GM21737 (cell line): Measurements from ENCODE around the gene ACTRT2.

Source experiments
- ATAC-seq: cut with Tn5 transposase; IDR thresholded peaks from one replicate; pipeline ENCODE4 v1.9.1; 2021; ENCODE audit warnings: mild to moderate bottlenecking, moderate library complexity; ENCODE audit not compliant: unreplicated experiment

ACTRT2 gene

GRCh38 chr1:3016641-3017439 is 4.4 kb upstream of the ACTRT2 start:
- no peak for ATAC-seq

DNA sequence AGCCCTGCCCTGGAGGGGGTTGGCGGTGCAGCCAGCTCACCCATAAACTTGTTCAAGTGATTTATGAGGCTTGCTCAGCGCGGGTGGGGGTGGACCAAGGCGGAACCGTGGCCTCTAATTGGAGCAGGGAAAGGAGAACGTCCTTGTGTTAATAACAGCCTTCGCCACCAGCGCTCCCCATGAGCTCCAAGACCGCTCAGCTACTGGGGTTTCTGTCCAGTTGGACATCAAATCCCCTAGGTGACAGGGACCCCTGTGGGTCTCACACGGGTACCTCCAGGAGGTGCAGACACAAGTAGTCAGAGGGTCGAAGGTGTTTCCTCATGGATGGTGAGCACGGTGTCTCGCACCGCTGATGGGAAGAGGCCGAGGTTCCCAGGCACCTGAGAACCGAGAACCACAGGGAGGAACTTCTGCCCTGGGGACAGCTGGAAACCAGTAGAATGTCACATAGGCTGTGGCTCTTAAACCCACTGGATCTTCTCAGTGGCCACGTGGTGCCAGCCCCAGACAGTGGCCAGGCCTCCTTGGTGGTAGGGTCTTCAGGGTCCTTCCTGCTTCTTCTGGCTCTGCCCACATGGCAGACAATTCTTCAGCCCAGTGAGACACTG is 3.7 kb upstream of the ACTRT2 start:
- ATAC-seq: no peak

DNA sequence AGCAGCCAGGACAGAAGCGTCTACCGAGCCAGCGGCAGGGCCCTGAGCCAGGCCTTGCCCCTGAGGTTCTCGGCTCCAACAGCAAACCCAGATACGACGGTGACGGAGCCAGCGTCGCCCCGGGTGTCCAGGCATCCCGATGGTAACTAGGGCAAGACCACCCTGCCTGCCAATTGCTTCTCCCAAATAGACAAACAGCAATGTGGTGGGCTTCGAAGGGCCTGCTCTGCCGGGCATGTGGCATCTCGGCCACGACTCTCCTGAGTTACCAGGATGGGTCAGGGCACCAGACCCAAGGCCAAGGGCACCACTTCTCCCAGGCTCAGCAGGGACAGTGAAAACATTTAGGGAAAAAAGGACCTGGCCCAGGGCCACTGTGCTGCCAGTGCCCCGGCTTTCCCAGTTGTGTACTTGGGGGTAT is 3.2 kb upstream of the ACTRT2 start:
- no peak for ATAC-seq

- ATAC-seq: no peak
These were observed 2.7 kb upstream of the ACTRT2 start for GRCh38 chr1:3018576-3018975.

- no peak for ATAC-seq
These were observed 2.2 kb upstream of the ACTRT2 start for GRCh38 chr1:3019007-3019515.

DNA sequence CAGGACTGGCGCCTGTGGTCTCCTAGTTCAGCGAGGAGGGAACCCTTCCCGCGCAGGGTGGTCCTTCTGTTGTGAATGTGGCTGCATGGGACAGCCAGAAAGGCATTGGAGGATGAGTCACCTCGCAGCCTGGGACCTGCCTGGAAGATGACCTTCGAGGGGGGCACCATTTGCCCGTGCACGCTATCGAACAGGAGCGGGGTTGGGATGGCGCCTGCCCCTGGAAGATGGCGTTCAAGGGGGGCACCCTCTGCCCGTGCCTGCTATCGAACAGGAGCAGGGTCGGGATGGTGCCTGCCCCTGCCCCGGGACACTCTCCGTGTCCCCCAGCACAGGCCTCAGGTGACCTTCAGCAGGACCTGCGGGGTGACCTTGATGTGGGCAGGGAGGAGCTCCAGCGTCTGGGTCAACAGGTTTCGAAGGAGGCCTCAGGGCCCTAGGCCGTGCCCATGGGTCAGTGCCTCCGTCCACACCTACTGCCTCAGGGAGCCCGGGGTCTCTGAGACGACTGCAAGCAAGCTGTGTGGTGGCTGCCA is 1.7 kb upstream of the ACTRT2 start:
- ATAC-seq: no peak

GRCh38 chr1:3020263-3020909 is 881 bp upstream of the ACTRT2 start:
- ATAC-seq: no peak

DNA sequence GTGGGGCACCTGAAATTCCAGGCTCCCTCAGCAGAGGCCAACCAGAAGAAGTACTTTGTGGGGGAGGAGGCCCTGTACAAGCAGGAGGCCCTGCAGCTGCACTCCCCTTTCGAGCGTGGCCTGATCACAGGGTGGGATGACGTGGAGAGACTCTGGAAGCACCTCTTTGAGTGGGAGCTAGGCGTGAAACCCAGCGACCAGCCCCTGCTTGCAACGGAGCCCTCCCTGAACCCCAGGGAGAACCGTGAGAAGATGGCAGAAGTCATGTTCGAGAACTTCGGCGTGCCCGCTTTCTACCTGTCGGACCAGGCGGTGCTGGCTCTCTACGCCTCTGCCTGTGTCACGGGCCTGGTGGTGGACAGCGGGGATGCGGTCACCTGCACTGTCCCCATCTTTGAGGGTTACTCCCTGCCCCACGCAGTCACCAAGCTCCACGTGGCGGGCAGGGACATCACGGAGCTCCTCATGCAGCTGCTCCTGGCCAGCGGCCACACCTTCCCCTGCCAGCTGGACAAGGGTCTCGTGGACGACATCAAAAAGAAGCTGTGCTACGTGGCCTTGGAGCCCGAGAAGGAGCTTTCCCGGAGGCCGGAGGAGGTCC is 634 bp downstream of the ACTRT2 start:
- ATAC-seq: no peak

DNA sequence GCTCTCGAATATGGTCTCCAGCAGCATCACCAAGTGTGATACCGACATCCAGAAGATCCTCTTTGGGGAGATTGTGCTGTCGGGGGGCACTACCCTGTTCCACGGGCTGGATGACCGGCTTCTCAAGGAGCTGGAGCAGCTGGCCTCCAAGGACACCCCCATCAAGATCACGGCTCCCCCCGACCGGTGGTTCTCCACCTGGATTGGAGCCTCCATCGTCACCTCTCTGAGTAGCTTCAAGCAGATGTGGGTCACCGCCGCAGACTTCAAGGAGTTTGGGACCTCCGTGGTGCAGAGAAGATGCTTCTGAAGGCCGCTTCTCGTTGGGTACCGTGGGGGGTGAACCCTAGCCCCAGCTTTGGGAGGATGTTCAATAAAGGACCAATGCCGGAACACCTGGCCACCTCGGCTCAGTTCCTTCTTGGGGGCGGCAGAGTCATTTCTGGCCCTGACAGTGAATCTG is 1.3 kb downstream of the ACTRT2 start:
- ATAC-seq: no peak

DNA sequence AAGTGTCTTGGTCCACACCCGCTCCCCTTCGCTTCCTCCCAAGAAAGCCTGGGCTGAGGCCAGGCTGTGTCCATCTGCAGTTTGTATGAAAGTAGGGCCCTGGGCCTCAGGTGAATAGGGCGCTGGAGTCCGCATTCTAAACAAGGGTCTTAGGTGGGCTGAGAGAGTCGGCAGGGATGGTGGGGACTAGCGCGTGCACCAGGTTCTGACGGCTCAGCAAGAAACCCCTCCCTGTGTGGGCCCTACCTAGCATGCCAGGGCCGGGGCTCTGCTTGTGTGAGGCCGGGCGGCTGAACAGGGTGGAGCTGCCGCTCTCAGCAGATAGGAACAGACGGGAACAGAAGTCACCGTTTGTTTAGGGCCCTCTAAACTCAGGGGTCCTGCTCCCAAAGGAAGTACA is 1.7 kb downstream of the ACTRT2 start:
- ATAC-seq: no peak

DNA sequence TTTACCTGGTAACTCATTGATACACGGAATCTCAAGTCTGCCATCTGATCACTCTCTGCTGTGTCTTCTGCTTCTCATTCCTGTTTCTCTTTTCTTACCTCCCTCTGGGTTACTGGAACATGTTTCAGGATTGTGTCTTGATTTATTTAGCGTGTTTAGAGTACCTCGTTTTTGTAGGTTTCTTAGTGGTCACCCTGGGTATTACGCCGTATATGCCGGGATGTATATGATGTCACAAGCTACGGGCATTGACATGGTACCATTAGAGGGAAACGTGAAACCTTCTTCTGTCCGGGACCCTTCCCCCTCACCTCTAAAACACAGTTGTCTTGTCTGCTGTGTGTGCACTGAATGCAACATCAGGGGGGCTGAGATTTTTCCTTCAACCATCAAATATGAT is 2.8 kb downstream of the ACTRT2 start:
- ATAC-seq: no peak

- no peak for ATAC-seq
These were observed 3.3 kb downstream of the ACTRT2 start for GRCh38 chr1:3024588-3024987.

DNA sequence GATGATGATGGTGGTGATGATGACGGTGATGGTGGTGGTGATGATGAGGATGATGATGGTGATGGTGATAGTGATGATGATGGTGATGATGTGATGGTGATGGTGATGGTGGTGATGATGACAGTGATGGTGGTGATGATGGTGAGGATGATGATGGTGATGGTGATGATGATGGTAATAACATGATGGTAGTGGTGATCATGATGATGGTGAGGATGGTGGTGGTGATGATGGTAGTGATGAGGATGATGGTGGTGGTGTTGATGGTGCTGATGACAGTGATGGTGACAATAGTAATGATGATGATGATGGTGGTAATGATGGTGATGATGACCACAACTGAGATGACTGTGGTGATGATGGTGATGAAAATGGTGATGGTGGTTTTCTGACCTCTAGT is 4.9 kb downstream of the ACTRT2 start:
- no peak for ATAC-seq

DNA sequence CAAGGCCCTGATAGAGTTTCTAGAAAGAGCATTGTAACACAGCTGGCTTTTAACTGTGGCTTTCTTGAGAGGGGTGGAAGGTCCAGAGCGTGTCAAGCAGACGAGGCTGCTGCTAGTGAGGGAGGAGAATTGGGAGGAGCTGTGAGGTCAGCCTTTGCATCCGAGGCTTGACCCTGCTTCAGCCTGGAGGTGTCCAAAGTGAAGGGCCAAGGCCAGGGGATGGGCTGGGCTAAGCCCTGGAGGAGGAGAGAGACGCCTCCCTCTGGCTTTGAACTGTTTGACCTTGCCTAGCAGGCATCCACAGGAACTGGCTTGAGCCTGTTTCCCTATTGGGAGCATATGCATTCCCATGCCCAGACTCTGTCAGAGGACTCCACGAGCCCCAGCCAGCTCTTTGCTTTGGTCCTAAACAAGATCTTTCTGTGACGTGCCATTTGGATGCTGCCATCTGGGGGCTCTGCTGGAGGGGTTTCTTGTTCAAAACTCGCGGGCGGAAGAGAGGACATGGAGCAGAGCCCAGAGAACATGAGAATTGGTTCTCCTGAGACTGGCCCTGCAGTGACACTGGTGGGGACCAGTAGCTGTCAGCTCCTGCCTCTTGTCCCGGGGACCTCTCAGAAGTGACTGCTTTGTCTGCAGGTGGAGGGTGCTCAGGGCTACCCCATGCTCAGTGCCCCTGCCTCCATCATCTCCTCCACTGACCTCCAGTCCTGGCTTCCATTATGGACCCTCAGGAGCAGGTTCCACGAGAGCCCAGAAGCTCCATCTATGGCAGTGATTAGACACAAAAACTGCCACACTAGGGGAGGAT is 5.5 kb downstream of the ACTRT2 start:
- ATAC-seq: no peak

DNA sequence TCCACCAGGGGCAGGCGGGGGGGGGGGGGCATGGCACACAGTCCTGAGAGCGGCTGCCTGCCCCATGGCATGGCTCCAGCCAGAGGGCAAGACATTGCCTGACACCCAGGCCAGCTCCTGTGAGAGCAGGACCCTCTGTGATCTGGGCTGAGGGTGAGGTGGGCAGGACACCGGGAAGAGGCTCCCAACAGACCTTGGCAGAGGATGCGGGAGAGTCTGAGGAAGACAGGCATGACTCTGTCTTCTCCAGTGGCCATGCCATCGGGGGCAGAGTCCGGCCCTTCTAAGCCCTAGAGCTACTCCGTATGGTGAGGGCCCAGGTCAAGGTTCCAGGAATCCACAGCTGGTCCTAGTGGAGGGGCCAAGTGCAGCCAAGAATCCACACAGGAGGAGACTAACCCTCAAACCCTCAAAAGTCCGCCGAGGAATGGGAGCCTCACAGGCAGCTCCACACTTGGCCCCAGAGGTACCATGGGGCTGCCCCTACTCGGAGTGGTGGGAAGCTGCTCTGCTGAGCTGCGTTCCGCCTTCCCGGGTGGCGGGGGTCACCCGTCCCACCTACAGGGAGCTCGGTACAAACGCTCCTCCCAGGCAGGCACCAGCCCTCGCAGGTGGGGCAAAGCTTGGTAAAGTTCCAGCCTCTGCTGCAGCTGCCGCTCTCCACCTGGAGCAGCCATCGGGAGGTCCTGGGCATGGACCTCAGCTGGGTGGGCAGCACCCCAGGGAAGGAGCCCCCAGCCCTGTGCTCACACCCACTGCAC is 6.5 kb downstream of the ACTRT2 start:
- ATAC-seq: no peak

- no peak for ATAC-seq
These were observed 7.4 kb downstream of the ACTRT2 start for GRCh38 chr1:3028531-3029282.

GRCh38 chr1:3029481-3029961 is 8.3 kb downstream of the ACTRT2 start:
- ATAC-seq: no peak

DNA sequence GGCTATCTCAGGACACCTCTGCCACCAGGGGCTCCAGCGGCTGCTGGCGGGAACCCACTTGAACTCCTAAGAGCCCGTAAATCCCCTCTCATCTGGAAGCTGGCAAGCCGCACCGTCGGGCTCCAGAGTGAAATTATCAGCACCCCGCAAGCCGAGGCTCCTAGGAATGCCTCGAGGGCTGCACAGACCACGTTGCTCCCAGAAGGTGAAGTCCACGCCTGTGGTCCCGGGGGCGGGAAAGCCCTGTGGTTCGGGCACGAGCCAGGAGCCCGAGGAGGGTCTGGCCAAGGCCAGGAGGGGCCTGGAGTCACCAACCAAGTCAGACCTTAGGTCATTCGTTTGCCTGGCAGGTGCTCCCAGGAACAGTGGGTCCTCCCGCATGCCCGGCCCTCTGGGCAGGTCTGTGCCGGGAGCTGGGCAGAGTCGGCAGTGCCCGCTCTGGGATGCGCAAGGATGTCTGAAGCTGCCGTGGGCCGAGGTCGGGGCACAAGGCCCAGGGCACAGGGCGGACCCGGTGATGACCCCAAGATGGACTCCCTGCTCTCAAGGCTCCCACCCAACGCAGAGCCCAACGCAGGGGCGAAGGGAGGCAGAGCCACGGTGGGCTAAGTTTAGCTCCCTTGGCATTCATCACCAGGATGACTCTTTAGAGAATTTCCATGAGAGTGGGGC is 8.9 kb downstream of the ACTRT2 start:
- ATAC-seq: no peak
